HepG2 (cell line): ENCODE results near the gene NCKIPSD.

Source experiments
- AFF4 ChIP-seq: sonication (generic); formaldehyde crosslinking; IDR thresholded peaks from 2 replicates; pipeline ENCODE4 v1.4.0; 2020; ENCODE audit warnings: missing genetic modification reagents
- EED ChIP-seq: sonication (generic); formaldehyde crosslinking; IDR thresholded peaks from 2 replicates; pipeline ENCODE4 v1.5.0; 2020; ENCODE audit warnings: mild to moderate bottlenecking, missing genetic modification reagents
- HIVEP1 ChIP-seq: sonication (generic); formaldehyde crosslinking; IDR thresholded peaks from 2 replicates; pipeline ENCODE4 v1.4.0; 2020; ENCODE audit warnings: mild to moderate bottlenecking, missing genetic modification reagents
- TBP ChIP-seq: sonication (generic); formaldehyde crosslinking; IDR thresholded peaks from 2 replicates; pipeline ENCODE4 v1.5.0; 2020; ENCODE audit warnings: missing genetic modification reagents
- ZBTB2 ChIP-seq: sonication (generic); formaldehyde crosslinking; IDR thresholded peaks from 2 replicates; pipeline ENCODE4 v1.8.0; 2022; ENCODE audit warnings: low read depth, missing genetic modification reagents
- ZNF292 ChIP-seq: sonication (generic); formaldehyde crosslinking; IDR thresholded peaks from 2 replicates; pipeline ENCODE4 v1.8.1; 2022; ENCODE audit warnings: mild to moderate bottlenecking, low read depth, missing genetic modification reagents, borderline replicate concordance

GRCh38 chr3:48641396-48641795 is 44.3 kb downstream of the NCKIPSD start:
- TF ChIP-seq ZBTB2 (CRISPR knock-in tag) (no peak), AFF4 (CRISPR knock-in tag) (no peak), TBP (CRISPR knock-in tag) (no peak), HIVEP1 (no peak), ZNF292 (no peak), EED (no peak)
